CD4-positive, alpha-beta T cell treated with Interleukin-4 for 1 hour (primary cell): ENCODE measurements around the gene RORC.
"Not testable (repeated sequence)": the region's sequence is repeated elsewhere in the genome, so short reads cannot be mapped to it uniquely, and the experiment has no call there.

Source experiments
- DNase-seq, 2 donors: peaks; one replicate each; pipeline ENCODE4 v3.0.0-alpha.2; 2020 to 2022

RORC gene

DNA sequence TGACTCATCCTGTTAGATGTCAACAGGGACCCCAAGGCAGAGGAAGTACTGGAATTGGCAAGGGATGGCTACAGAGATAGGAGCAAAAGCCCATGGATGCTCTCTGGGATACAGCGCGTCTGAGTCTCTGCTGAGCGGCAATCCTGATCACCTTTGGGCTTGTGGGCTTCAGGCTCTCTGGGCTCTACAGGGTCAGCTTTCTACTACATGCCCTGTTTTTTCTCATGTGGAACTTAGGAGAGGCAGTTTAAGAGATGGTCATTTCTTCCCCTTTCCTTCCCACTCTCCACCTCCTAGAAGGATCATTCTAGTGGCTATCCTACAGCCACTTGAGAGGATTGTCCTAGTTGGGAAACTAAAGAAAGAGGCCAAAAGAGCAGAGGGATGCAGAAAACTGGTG is 27.7 kb downstream of the RORC start:
- DNase-seq, result no peak

DNA sequence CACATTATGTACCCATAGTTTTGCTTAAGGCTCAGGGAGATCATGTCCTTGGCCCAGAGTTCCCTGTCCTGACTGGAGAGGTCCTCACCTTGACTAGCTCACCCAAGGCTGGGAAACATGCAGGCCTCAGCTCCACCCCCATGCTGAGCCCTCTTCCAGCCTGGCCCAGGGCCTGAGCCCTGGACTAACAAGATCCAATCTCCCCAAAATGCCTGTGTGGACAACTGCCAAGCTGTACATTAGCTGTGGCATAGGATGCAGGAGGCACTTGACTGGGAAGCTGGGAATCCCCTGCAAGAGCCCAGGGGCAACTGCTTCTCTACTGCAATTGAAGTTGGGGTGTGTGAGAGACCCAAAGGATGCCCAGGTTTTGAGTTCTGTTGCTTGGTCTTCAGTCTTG is 28.4 kb downstream of the RORC start:
- no peak for DNase-seq

DNA sequence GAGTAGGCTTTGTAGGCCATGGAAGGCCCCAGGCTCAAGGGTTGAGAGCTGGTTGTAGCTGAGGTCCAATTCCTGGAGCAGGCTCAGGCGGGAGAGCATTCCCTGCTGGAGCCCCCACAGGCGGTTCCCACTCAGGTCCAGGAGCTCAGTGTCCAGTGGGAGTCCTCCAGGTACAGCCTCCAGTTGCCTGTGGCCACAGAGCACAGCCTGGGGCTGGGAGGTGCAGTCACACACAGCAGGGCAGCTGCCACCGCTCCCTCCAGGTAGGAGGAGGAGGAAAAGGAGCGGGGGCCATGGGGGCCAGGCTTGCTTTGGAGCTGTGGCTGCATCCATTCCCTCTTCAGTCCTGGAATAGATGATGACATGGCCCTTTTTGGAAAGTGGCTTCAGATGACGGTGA is 29.2 kb downstream of the RORC start:
- no peak for DNase-seq

DNA sequence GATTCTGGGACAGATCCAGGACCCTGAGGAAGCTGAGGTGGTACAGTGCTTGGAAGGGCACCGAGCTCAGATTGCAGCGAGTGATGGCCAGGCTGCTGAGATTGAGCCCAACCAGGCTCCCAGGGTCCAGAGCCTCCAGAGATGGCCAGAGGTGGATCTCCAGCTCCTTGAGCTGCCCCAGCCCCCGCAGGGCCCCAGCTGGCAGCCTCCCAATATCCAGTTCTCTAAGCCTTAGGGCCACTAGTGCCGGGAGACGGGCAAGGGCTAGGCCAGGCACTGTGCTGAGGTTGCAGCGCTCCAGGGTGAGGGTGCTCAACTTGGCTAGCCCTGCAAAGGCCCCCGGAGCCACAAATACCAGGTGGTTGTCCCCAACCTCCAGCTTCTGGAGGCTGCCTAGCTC is 29.8 kb downstream of the RORC start:
- no peak for DNase-seq

DNA sequence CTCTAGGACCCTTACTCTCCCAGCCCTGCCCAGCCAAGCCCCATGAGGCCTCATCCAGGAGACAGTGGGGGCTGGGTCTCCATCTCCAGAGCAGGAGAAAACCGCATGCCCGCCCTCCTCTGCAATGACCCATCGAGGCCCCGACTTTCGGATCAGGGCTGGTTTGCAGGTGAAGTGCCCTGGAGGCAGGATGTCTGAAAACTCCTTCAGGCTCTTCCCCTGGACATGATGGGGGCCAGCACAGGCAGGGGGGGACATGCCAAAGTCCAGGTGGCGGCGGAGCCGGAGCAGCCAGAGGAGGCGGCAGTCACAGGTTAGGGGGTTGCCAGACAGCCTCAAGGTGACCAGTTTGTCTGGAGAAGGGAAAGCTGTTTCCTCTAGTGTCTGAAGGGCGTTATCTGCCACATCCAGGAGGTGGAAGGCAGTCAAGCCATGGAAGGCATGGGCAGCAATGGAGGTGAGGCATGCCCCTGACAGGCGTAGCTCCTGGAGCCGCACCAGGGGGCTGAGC is 30.2 kb downstream of the RORC start:
- DNase-seq, result no peak

DNA sequence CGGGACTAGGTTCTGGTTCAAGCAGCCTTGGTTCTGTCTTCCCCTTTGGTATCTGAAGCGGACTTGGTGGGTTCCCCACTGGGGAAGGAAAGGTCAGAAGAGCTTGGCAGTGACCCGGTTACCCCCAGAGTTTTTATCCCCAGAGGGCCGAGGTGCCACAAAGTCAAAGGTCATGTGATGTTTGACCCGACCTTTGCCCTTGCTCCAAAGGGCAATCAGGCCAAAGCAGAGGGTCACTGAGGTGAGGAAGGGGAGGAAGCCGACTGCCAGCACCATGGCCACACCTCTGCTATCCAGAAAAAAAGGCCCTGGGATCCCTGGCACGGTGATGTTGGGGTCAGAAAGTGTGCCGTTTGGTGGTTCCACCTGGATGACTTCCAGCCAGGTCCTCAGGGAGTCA is 30.8 kb downstream of the RORC start:
- DNase-seq, result no peak

DNA sequence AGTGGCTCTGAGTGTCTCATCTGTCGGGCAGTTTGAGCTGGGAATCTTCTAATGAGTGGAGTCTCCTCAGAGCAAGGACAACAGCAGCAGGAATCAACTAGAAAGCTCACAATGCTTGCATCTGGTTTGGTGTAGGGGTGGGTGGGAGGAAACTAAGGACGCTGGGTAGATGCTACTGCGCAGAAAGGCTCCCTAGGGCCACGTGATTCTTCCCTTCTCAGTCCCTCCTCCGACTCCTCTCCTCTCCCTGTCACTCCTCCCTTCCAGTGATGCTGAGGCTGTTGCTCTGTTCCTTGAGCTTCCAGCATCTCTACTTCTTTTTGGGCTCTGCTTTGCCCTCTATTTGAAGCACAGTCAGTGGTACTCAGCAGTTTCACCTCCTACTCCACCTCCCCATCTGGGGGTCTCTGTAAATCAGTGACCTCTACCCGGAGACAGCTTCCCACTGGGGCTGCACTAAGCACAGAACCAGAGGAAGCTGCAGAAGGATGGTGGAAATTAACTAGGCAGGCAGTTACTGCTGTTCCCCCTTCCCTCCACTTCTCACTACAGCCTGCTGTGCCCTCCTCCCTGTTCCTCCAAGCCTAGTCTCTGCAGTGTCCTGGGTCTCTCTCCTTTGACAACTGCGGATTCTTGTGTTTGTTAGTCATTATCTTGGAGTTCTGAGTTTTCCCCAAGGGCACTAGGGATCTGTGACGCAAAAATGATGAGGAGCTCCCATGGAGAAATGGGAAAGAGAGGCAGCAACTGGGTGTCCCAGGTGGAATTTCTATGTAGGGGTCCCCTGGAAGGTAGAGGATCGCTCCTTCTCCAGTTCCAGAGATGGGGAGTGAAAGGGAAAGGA is 32.2 kb downstream of the RORC start:
- DNase-seq, result no peak

DNA sequence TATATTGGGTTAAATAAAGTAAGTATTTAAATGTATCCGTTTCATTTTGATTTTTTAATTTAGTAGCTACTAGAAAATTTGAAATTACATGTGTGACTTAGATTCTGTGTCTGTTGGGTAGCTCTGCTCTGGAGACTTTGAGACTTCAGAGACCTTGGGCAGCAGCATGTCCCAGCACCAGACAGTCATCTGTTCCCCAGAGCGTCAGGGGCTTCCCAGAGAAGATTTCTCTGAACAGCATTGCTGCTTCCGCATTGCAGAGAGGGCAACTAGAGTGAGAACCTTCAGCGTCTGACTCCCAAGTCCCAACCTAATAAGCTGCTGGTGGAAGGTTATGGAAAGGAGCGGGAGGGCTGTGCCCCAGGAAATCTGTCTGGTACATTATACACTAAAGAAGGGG is 33.0 kb downstream of the RORC start:
- no peak for DNase-seq

DNA sequence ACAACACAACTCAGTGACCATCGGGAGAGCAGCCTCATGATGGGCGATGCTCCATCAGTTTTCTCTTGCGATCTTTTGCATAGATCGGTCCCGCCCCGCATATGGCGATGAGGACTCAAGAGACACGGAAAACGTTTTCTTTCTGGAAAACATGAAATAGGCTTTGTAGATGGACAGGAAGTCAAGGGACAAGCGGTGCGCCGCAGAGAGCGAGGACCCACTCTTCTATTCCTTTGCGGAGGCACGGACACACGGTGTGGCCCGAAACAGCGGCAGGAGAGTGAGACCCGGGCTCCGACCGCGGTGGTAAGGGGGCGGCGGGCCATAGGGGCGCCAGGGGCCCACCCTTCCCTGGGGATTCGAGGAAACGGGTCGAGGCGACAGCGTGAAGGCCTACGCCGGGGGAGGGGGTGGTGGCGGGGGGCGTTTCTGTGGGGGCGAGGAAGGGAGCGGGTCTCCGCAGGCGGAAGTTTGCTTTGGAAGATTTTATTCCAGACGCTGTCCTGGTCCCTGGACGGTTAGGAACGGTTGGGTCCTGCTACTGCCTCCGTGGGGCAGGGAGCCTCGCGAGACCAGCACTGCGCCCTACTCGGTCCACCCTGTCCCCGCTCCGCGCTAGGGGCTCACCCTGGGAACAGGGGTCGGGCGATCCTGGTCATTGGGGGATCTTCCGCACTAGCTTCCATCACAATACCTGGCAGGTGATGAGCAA is 40.5 kb downstream of the RORC start:
- DNase-seq, result no peak

DNA sequence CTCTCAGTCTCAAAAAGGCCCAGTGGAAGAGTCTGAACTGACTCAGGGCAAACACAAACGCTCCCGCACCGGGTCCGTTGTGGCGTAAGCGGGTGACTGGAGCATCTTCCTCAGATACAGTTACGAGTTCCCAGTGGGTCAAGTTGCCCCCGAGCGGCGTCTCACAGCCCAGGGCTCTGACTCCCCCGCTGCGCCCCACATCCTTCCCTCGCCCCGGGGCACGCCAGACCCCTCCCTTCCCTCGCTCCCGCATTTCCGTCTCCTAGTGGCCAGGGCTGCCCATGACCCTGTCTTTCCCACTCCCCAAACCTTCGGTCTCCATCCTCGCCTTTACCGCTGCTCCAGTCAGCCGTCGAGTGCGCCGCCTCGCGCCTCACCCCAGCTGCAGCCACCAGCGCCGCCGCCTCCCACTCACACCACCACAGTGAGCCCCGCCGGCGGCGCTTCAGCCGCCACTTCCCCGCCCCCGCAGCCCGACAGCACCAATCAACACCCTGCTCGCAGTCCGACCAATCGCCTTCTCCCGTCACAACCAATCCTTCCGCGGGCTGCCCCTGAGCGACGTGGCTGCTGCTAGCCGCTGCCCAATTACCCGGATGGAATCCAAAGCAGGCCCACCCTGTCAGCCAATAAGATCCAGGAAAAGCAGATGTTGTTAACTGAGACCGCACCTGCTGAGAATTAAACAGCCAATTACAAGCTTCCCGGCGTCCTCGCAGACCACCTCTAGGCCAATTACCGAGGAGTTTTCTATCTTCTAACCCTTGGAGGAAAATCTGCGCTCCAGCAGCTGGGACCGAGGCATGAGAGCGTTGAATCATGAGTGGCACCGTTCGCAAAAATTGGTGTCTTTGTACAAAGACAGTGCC is 41.3 kb downstream of the RORC start, which contains the start of gene TDRKH:
Gene TDRKH, minus strand, starts transcription at position 430 of the 869 bp plus-strand sequence. CDS start 7,478 bp downstream, outside the sequence.
- DNase-seq, result peak; percentile 99

DNA sequence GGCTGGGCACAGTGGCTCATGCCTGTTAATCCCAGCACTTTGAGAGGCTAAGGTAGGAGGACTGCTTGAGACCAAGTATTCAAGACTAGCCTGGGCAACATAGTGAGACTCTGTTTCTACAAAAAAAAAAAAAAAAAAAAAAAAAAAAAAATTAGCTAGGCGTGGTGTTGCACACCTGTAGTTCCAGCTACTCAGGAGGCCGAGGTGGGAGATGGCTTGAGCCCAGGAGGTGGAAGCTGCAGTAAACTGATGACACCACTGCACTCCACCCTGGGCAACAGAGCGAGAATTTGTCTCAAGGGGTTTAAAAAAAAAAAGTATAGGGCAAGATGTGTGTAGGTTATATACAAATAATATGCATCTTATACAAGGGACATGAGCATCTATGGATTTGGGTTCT is 43.9 kb downstream of the RORC start:
- DNase-seq, result no peak

DNA sequence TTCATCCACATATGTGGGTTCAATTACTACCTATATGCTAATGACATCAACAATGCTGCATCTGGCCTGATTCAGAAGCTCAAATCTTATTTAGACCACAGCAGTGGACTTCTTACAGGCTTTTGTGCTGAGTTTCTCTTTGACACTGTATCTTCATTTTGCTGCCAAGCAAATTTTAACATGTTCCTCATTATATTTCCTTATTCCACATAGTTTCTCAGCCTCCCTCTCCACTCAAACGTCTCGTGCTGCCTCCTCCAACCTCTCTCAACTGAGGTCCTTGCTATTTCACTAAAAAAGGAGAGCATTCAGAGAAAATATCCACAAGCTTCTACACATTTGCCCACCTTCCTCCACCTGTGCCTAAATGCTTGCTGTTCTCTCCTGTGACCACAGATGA is 47.8 kb downstream of the RORC start:
- no peak for DNase-seq

DNA sequence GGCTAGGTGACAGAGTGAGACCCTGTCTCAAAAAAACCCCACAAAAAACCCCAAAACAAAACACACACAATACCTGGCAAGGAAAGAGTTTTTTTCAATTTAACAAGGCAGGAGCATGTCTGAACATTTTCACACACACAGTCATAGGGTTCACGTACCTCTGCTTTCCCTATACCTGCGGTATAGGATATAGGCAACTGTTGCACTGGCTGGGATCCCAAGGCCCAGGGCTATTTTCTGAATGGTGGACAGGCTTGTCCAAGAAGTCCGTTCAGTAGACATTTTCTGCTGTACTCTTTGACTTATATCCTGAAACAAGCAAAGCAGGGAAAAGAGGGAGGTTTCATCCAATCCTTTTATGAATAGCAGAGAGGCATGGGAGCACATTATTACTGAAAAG is 48.9 kb downstream of the RORC start:
- no peak for DNase-seq

DNA sequence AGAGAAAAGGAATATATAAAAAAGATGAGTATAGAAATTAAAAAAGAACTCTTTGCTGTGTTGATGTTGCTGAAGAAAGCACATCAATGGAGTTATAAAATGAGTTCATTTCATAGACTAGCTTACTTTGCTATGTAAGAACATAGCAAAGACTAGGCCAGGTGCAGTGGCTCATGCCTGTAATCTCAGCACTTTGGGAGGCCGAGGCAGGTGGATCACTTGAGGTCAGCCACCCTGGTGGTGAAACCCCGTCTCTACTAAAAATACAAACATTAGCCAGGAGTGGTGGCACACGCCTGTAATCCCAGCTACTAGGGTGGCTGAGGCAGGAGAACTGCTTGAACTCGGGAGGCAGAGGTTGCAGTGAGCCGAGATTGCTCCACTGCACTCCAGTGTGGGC is 49.6 kb downstream of the RORC start:
- not testable (repeated sequence) for DNase-seq

DNA sequence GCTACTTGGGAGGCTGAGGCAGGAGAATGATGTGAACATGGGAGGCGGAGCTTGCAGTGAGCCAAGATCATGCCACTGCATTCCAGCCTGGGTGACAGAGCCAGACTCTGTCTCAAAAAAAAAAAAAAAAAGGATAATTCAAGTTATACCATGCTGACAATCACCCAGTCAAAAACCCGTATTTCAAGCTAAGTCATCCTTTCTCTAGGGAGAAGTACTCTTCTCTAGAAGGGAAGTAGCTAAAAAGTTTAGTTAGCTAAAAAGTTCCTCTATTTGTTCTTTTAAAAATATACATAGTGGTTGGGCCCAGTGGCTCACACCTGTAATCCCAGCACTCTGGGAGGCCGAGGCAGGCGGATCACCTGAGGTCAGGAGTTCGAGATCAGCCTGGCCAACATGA is 50.9 kb downstream of the RORC start:
- DNase-seq, result not testable (repeated sequence)

DNA sequence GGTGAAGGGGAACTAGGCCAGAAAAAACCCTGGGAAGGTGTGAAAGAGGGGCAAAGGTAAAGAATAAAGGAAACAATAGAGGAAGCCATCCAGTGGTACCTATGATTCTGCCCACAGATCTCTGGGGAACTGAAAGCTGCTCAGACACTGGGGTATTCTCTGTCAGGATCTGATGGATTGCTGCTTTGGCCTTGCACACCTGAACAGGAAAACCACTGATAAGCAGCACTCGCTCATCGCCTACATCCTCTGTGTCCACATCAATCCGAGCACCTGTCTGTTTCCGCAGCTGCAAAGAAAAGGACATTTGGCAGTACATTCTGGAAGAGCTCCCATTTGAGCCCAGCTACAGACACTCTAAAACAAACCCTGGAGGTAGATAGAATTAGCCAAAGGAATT is 51.8 kb downstream of the RORC start:
- DNase-seq, result no peak

DNA sequence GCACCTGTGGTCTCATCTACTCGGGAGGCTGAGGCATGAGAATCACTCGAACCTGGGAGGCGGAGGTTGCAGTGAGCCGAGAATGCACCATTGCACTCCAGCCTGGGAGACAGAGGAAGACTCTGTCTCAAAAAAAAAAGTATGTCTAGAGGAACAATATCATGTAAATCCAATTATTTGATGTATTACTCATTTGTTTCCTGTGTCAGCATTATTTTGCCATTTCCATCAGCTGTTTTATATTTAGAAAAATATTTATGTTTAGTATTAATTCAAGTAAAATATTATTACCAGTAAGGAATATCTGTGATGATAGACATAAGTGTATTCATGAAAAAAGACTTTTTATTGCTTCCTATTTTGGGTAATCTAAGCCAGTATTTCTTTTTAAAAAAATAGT is 54.3 kb downstream of the RORC start:
- DNase-seq, result no peak

DNA sequence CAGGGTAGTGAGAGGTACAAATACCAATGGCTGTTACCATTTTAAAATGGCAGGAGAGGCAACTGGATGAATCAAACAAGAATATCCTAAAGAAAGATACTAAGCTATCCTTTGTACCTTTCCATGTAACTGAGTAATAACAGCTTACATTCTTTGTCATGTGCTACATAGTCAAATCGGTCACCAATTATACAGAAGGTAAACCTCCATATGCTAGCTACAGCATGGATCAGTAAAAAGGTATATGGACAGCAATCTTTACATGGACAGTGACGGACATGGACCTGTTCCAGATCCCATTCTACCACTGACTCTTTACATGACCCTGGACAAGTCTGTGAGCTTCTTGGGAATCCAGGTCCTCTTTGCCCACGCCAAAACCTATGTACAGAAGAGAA is 54.9 kb downstream of the RORC start:
- DNase-seq, result no peak

DNA sequence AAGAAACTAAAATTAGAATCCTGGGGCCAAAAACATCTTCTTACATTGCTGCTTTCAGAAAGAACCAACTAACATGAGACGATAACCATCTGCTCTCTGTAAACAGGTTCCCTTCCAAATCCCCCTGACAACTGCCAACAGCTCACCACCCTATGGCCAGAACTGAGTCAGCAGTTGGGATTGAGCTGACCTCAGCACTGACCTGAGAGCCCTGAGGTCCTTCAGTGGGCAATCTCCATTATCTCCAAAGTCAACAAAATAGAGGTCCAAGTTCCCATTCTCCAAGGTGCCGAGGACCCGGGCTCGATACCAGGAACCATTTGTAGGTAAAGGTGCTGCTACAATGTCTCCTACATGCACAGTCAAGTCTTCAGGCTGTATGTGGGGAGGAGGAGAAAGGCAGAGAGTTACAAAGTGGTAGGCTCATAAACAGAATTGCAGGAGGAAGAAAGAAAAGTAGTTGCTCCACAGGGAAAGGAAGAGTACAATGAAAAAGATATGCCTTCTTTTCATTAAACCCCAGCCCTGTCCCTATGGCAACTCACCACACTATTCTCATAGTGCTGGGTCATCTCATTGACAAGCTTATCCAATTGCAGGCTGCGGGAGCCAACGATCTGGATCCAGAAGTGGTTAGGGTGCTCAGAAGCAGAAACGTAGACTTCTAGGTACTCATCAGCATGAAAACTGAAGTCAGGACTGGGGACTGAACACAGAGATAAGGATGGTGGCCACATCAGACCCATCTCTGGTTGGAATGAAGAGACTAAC is 55.5 kb downstream of the RORC start:
- no peak for DNase-seq

DNA sequence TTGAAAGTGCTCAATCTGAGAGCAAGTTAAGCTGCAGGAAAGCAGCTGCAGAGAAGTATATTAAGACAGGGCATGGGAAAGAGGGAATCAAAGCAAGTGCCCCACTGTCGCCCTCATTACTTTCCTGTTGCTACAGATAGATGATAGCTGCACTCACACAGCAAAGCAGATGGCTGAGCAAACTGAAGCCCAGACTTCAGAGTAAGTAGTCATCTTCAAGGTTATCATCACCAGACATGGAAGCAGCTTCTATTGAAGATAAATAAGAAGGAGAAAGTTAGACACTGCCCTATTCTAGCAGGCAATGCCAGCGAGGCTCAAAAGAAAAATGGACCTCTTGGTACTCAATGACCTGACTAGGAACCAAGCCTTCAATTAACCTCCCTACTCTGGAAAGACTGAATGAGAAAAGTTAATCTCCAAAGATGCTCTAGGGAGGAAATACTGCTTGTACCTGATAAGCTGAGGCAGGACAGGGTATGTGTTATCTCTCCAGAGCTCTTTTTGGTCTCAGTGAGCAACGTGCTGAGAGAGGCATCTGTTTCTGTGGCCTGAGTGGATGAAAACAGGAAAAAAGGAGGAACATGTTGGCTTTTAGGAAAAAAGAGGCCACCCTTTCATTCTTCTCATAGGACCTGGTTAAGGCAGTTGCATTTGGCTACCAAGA is 57.2 kb downstream of the RORC start:
- no peak for DNase-seq

DNA sequence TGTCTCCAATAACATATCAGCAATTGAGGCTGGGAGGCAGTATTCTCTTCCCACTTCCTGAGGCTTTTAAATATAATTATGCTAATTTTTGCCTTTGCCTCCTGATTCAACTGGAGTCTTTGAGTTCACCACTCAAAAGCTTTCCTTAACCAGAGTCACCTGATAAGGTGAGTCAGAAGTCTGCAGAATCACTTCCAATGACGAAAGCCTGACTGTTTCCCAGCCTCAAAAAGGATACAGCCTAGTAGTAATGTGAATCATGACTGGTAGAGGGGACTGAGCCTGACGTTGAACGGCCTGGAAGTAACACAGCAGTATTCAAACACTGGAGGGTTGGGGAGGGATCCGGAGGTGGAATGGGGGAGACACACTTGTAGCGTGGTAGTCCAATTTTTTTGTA is 57.9 kb downstream of the RORC start:
- no peak for DNase-seq

DNA sequence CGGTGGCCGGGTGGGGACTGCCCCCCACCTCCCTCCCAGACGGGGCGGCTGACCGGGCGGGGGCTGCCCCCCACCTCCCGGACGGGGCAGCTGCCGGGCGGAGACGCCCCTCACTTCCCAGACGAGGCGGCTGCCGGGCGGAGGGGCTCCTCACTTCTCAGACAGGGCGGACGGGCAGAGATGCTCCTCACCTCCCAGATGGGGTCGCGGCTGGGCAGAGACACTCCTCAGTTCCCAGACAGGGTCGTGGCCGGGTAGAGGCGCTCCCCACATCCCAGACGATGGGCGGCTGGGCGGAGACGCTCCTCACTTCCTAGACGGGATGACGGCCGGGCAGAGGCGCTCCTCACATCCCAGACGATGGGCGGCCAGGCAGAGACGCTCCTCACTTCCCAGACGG is 62.3 kb downstream of the RORC start:
- not testable (repeated sequence) for DNase-seq
